SH-SY5Y (cell line): ENCODE results near the gene DHRS1.

Source experiments
- GATA2 ChIP-seq: IDR thresholded peaks from 2 replicates; pipeline ENCODE4 v1.6.1; 2011; ENCODE audit warnings: mild to moderate bottlenecking, low read depth, low read length
- GATA3 ChIP-seq: IDR thresholded peaks from 2 replicates; pipeline ENCODE4 v1.6.1; 2011; ENCODE audit warnings: low read depth, mild to moderate bottlenecking, low read length, moderate library complexity

DNA sequence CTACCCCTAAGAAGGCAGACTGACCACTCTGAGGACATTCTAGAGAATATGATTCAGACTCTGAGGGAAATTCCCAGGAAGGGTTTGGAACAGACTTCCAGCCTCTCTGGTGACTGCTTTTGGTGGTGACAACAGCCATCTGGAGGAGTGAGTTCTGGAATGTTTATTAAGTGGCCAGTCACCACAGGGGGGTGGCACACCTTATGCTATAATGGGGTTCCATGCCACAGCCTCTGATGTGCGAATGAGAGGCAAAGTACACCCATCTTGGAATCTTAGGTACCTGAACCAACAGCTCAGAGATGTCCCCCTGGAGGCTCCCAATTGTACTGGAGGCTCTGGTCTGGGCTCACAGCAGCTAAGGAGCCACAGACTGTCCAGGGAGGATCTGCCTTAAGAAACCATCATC, 47.7 kb downstream of the DHRS1 start:
- TF ChIP-seq GATA2 (no peak), GATA3 (no peak)
